H9 (cell line): ENCODE results near the gene RPGR. TPM values are rescaled to one million over a fixed set of nuclear protein-coding genes. Genes with fewer than 3 reads are reported as not detected.

Source experiments
- DNase-seq: peaks from one replicate; pipeline ENCODE4 v3.0.0-alpha.2; 2017
- H2AFZ ChIP-seq: one replicate; pipeline ENCODE4 v1.6.1; 2013; ENCODE audit warnings: mild to moderate bottlenecking, low read length, control low read depth, moderate library complexity
- H2AK5ac ChIP-seq: 2 replicates; pipeline ENCODE4 v1.6.1; 2013; ENCODE audit warnings: low read length, control low read depth, mixed read lengths; ENCODE audit not compliant: insufficient read length
- H2BK120ac ChIP-seq: one replicate; pipeline ENCODE4 v1.6.1; 2013; ENCODE audit warnings: low read depth, mild to moderate bottlenecking, low read length, control low read depth, inconsistent platforms; ENCODE audit not compliant: poor library complexity, severe bottlenecking
- H2BK12ac ChIP-seq: 2 replicates; pipeline ENCODE4 v1.6.1; 2013; ENCODE audit warnings: low read length, control low read depth, mixed read lengths, low read depth; ENCODE audit not compliant: insufficient read length
- H2BK15ac ChIP-seq: 2 replicates; pipeline ENCODE4 v1.6.1; 2013; ENCODE audit warnings: low read depth, low read length, control low read depth
- H2BK20ac ChIP-seq: one replicate; pipeline ENCODE4 v1.6.1; 2013; ENCODE audit warnings: low read depth, mild to moderate bottlenecking, low read length, control low read depth, inconsistent platforms; ENCODE audit not compliant: poor library complexity, severe bottlenecking
- H2BK5ac ChIP-seq: 2 replicates; pipeline ENCODE4 v1.6.1; 2013; ENCODE audit warnings: low read length, control low read depth, mixed read lengths; ENCODE audit not compliant: insufficient read length
- H3K14ac ChIP-seq: 2 replicates; pipeline ENCODE4 v1.6.1; 2013; ENCODE audit warnings: low read length, control low read depth; ENCODE audit not compliant: insufficient read depth
- H3K18ac ChIP-seq: 2 replicates; pipeline ENCODE4 v1.6.1; 2013; ENCODE audit warnings: low read depth, mild to moderate bottlenecking, mixed read lengths, low read length, control low read depth; ENCODE audit not compliant: insufficient read length
- H3K23ac ChIP-seq: 2 replicates; pipeline ENCODE4 v1.6.1; 2013; ENCODE audit warnings: low read length, control low read depth, mixed read lengths, low read depth; ENCODE audit not compliant: insufficient read length
- H3K23me2 ChIP-seq: 2 replicates; pipeline ENCODE4 v1.6.1; 2013; ENCODE audit warnings: low read depth, mild to moderate bottlenecking, mixed read lengths, low read length, control low read depth; ENCODE audit not compliant: insufficient read length, poor library complexity, severe bottlenecking
- H3K27ac ChIP-seq: 2 replicates; pipeline ENCODE4 v1.5.1; 2013; ENCODE audit warnings: low read length, control low read depth, mixed read lengths, low read depth; ENCODE audit not compliant: insufficient read length
- H3K27me3 ChIP-seq: 2 replicates; pipeline ENCODE4 v1.6.1; 2013; ENCODE audit warnings: low read length, control low read depth, inconsistent platforms; ENCODE audit not compliant: insufficient read depth
- H3K4ac ChIP-seq: 2 replicates; pipeline ENCODE4 v1.6.1; 2013; ENCODE audit warnings: low read depth, mild to moderate bottlenecking, control low read depth, inconsistent platforms, low read length, moderate library complexity
- H3K4me1 ChIP-seq: 2 replicates; pipeline ENCODE4 v1.6.1; 2013; ENCODE audit warnings: low read length, control low read depth, inconsistent platforms; ENCODE audit not compliant: insufficient read depth
- H3K4me2 ChIP-seq: 2 replicates; pipeline ENCODE4 v1.6.1; 2013; ENCODE audit warnings: low read length, control low read depth, mixed read lengths; ENCODE audit not compliant: insufficient read length, insufficient read depth
- H3K56ac ChIP-seq: 2 replicates; pipeline ENCODE4 v1.6.1; 2013; ENCODE audit warnings: low read depth, mild to moderate bottlenecking, mixed read lengths, low read length, control low read depth; ENCODE audit not compliant: insufficient read length
- H3K79me1 ChIP-seq: 2 replicates; pipeline ENCODE4 v1.6.1; 2013; ENCODE audit warnings: low read depth, mild to moderate bottlenecking, moderate library complexity, low read length, control low read depth, inconsistent platforms; ENCODE audit not compliant: insufficient read depth, poor library complexity, severe bottlenecking
- H3K79me2 ChIP-seq: 2 replicates; pipeline ENCODE4 v1.6.1; 2013; ENCODE audit warnings: low read length, control low read depth, inconsistent platforms; ENCODE audit not compliant: insufficient read depth
- H3K9ac ChIP-seq: 2 replicates; pipeline ENCODE4 v1.6.1; 2013; ENCODE audit warnings: low read length, control low read depth, mixed read lengths; ENCODE audit not compliant: insufficient read length; ENCODE audit errors: extremely low read depth
- H3K9me3 ChIP-seq: one replicate; pipeline ENCODE4 v1.6.1; 2013; ENCODE audit warnings: low read depth, low read length, inconsistent platforms; ENCODE audit not compliant: control insufficient read depth
- H3T11ph ChIP-seq: one replicate; pipeline ENCODE4 v1.6.1; 2013; ENCODE audit warnings: mild to moderate bottlenecking, low read length, control low read depth, inconsistent platforms
- H4K20me1 ChIP-seq: one replicate; pipeline ENCODE4 v1.6.1; 2013; ENCODE audit not compliant: control insufficient read depth, insufficient read length, insufficient read depth
- H4K5ac ChIP-seq: 2 replicates; pipeline ENCODE4 v1.6.1; 2013; ENCODE audit warnings: low read depth, mild to moderate bottlenecking, mixed read lengths, low read length, control low read depth; ENCODE audit not compliant: insufficient read length
- H4K8ac ChIP-seq: replicated peaks from 2 replicates; pipeline ENCODE4 v1.6.1; 2013; ENCODE audit warnings: low read length, control low read depth, mixed read lengths, low read depth; ENCODE audit not compliant: insufficient read length
- H4K91ac ChIP-seq: 2 replicates; pipeline ENCODE4 v1.6.1; 2013; ENCODE audit warnings: low read depth, mild to moderate bottlenecking, moderate library complexity, mixed read lengths, low read length, control low read depth; ENCODE audit not compliant: insufficient read length
- H3K27ac Mint-ChIP-seq, 3 experiments: 2 replicates in 2 of 3; 3 replicates in 1 of 3; pipeline ENCODE4 v1.8.0; 2020 to 2021; ENCODE audit warnings: mixed read lengths in 3 of 3, mild to moderate bottlenecking in 1 of 3, moderate library complexity in 1 of 3
- H3K27me3 Mint-ChIP-seq: 2 replicates; pipeline ENCODE4 v1.8.0; 2021; ENCODE audit warnings: low read depth, mild to moderate bottlenecking, moderate library complexity, mixed read lengths
- H3K36me3 Mint-ChIP-seq, 3 experiments: 2 replicates in 2 of 3; 3 replicates in 1 of 3; pipeline ENCODE4 v1.8.0; 2020 to 2021; ENCODE audit warnings: low read depth in 3 of 3, mixed read lengths in 3 of 3; ENCODE audit not compliant: insufficient read depth in 1 of 3
- H3K4me1 Mint-ChIP-seq, 2 experiments: 2 replicates each; pipeline ENCODE4 v1.8.0; 2020; ENCODE audit warnings: mixed read lengths in 2 of 2
- H3K4me3 Mint-ChIP-seq, 2 experiments: 2 replicates in 1 of 2; 3 replicates in 1 of 2; pipeline ENCODE4 v1.8.0; 2020 to 2021; ENCODE audit warnings: mild to moderate bottlenecking in 2 of 2, mixed read lengths in 2 of 2, moderate library complexity in 1 of 2
- H3K9me3 Mint-ChIP-seq, 2 experiments: 2 replicates in 1 of 2; 3 replicates in 1 of 2; pipeline ENCODE4 v1.8.0; 2020; ENCODE audit warnings: mild to moderate bottlenecking in 2 of 2, mixed read lengths in 2 of 2, moderate library complexity in 1 of 2
- CTCF ChIP-seq: fragments of 200-600 bp; sonication (generic); conservative IDR thresholded peaks from 3 replicates; pipeline ENCODE4 v1.8.0; 2021; ENCODE audit warnings: antibody characterized with exemption, mild to moderate bottlenecking
- WGBS: extraction: QIAGEN DNeasy Blood & Tissue Kit; methylation state at CpG from one replicate; pipeline ENCODE4 v1.1.7; 2013; ENCODE audit warnings: missing lambda C conversion rate, low lambda C conversion rate, mixed read lengths; ENCODE audit not compliant: insufficient read length; ENCODE audit errors: extremely low coverage; 5-methylcytosine and 5-hydroxymethylcytosine counted together
- total RNA-seq: library from RNA; stranded (reverse); gene quantifications from 2 replicates; pipeline ENCODE4 v1.2.1, GENCODE V29; 2021

RPGR gene
- total RNA-seq, 1 experiment from 2014 or later = 7.3 TPM

GRCh38 chrX:38357747-38358673 lies 30.7 kb upstream of the RPGR start:
- Histone ChIP-seq H4K20me1 (no peaks in the 10 kb centered on the region), H3K27me3 (no peaks in the 10 kb centered on the region), H2BK12ac (no peak overlapping the region), H2AK5ac (no peak overlapping the region), H3K79me2 (no peaks in the 10 kb centered on the region), H3K79me1 (no peaks in the 10 kb centered on the region), H4K91ac (no peak overlapping the region), H3K18ac (no peak overlapping the region), H3T11ph (no peak overlapping the region), H3K4me2 (no peak overlapping the region), H3K9me3 (no peaks in the 10 kb centered on the region), H3K23ac (no peak overlapping the region), H2BK15ac (no peak overlapping the region), H4K5ac (no peak overlapping the region), H3K27ac (no peak overlapping the region), H2AFZ (no peak overlapping the region), H2BK5ac (no peak overlapping the region), H2BK120ac (no peak overlapping the region), H3K9ac (no peak overlapping the region), H3K14ac (no peak overlapping the region), H4K8ac (no peak overlapping the region), H3K4me1 (no peaks in the 10 kb centered on the region), H3K4ac (no peak overlapping the region), H3K23me2 (no peaks in the 10 kb centered on the region), H2BK20ac (no peak overlapping the region), H3K56ac (no peak overlapping the region)
- peaks cover 43 to 58% of the 10 kb centered on the region in 2 experiments for H3K9me3 Mint-ChIP-seq
- TF ChIP-seq CTCF = no peak
- H3K36me3 Mint-ChIP-seq = no peaks in the 10 kb centered on the region; a peak in 1 of 7 replicates
- no peaks in the 10 kb centered on the region; the same call in 1 of the 2 replicates for H3K27me3 Mint-ChIP-seq
- WGBS = no CpG with 5 or more reads among the region's 4 CpGs
- no peaks in the 10 kb centered on the region for H3K4me1 Mint-ChIP-seq
- no peak overlapping the region for H3K4me3 Mint-ChIP-seq
- H3K27ac Mint-ChIP-seq = no peak overlapping the region
- no peak for DNase-seq
